Endodermal cell (in vitro differentiated cells): Measurements from ENCODE around the gene CIAO1. TPM values are rescaled to one million over a fixed set of nuclear protein-coding genes. Genes with fewer than 3 reads are reported as not detected.

Source experiments
- DNase-seq: peaks from one replicate; pipeline ENCODE4 v3.0.0-alpha.2; 2017
- H3K27ac ChIP-seq: 2 replicates; pipeline ENCODE4 v1.5.1; 2013; ENCODE audit warnings: mild to moderate bottlenecking, low read depth, low read length, moderate library complexity
- H3K27me3 ChIP-seq: 2 replicates; pipeline ENCODE4 v1.6.1; 2013; ENCODE audit warnings: mild to moderate bottlenecking, low read length, moderate library complexity; ENCODE audit not compliant: insufficient read depth, control insufficient read depth, poor library complexity, severe bottlenecking
- H3K36me3 ChIP-seq: 2 replicates; pipeline ENCODE4 v1.7.0; 2013; ENCODE audit warnings: mild to moderate bottlenecking, low read length, moderate library complexity; ENCODE audit not compliant: control insufficient read depth, insufficient read depth
- H3K4me1 ChIP-seq: one replicate; pipeline ENCODE4 v1.7.0; 2013; ENCODE audit warnings: low read length; ENCODE audit not compliant: control insufficient read depth, insufficient read depth
- H3K4me3 ChIP-seq: 2 replicates; pipeline ENCODE4 v1.5.1; 2013; ENCODE audit warnings: mild to moderate bottlenecking, low read length, moderate library complexity
- H3K9ac ChIP-seq: 2 replicates; pipeline ENCODE4 v1.6.1; 2013; ENCODE audit warnings: mild to moderate bottlenecking, low read length, moderate library complexity; ENCODE audit not compliant: poor library complexity, severe bottlenecking; ENCODE audit errors: extremely low read depth
- H3K9me3 ChIP-seq: 2 replicates; pipeline ENCODE4 v1.6.1; 2013; ENCODE audit warnings: mild to moderate bottlenecking, low read length, moderate library complexity; ENCODE audit not compliant: control insufficient read depth
- H3K27ac Mint-ChIP-seq: 2 replicates; pipeline ENCODE4 v1.8.0; 2020; ENCODE audit warnings: mixed read lengths
- H3K27me3 Mint-ChIP-seq: 2 replicates; pipeline ENCODE4 v1.8.0; 2021; ENCODE audit warnings: mild to moderate bottlenecking, mixed read lengths; ENCODE audit not compliant: insufficient read depth
- H3K36me3 Mint-ChIP-seq: 2 replicates; pipeline ENCODE4 v1.8.0; 2020; ENCODE audit warnings: low read depth, mixed read lengths
- H3K4me1 Mint-ChIP-seq: 2 replicates; pipeline ENCODE4 v1.8.0; 2020; ENCODE audit warnings: mixed read lengths
- H3K4me3 Mint-ChIP-seq: 2 replicates; pipeline ENCODE4 v1.8.0; 2020; ENCODE audit warnings: mild to moderate bottlenecking, moderate library complexity, mixed read lengths
- H3K9me3 Mint-ChIP-seq: 2 replicates; pipeline ENCODE4 v1.8.0; 2020; ENCODE audit warnings: mild to moderate bottlenecking, mixed read lengths
- CTCF ChIP-seq: fragments of 200-600 bp; sonication (generic); conservative IDR thresholded peaks from 2 replicates; pipeline ENCODE4 v1.5.0; 2021; ENCODE audit warnings: antibody characterized with exemption, mild to moderate bottlenecking
- WGBS, 2 experiments: methylation state at CpG; one replicate each; pipeline versions ENCODE4 v1.1.5 to v1.1.7; 2013; ENCODE audit warnings: missing lambda C conversion rate in 2 of 2, mixed read lengths in 1 of 2; ENCODE audit not compliant: insufficient coverage in 1 of 2, insufficient read length in 1 of 2; 5-methylcytosine and 5-hydroxymethylcytosine counted together
- total RNA-seq, 2 donors: library from RNA; stranded (reverse); fragmentation: NEBNext Ultra II Directional in 1 of 2; extraction: Animal tissue kit (Norgen Biotek cat#: 25700) in 1 of 2; gene quantifications; 2 replicates in 1 of 2; 3 replicates in 1 of 2; pipeline ENCODE4 v1.2.1, GENCODE V29; 2021

CIAO1 gene
- total RNA-seq, 2 donors from 2014 or later, result 65.4 to 66.2 TPM

GRCh38 chr2:96251721-96252292 lies 14.2 kb upstream of the CIAO1 start:
- no peak overlapping the region for H3K9ac ChIP-seq
- Mint-ChIP-seq H3K4me1 (no peaks in the 10 kb centered on the region), H3K36me3 (peaks cover 32% of the 10 kb centered on the region)

GRCh38 chr2:96252526-96252925 lies 13.5 kb upstream of the CIAO1 start:
- Histone ChIP-seq H3K27me3 (no peaks in the 10 kb centered on the region), H3K27ac (no peak overlapping the region), H3K9ac (no peak overlapping the region), H3K9me3 (no peaks in the 10 kb centered on the region), H3K36me3 (peaks cover 34% of the 10 kb centered on the region), H3K4me3 (no peak overlapping the region), H3K4me1 (no peaks in the 10 kb centered on the region)
- Mint-ChIP-seq H3K9me3 (no peaks in the 10 kb centered on the region), H3K4me3 (no peak overlapping the region), H3K27ac (peak overlapping the region; percentile 27), H3K4me1 (no peaks in the 10 kb centered on the region), H3K36me3 (peaks cover 35% of the 10 kb centered on the region), H3K27me3 (no peaks in the 10 kb centered on the region)
- TF ChIP-seq CTCF, result no peak
- DNase-seq, result no peak
- 70 to 96% methylated on average over 3 to 8 of the region's 8 CpGs for WGBS, 2 experiments

More at GRCh38 chr2:96251721-96252292, 14.2 kb upstream of the CIAO1 start:
- Histone ChIP-seq H3K9me3 (no peaks in the 10 kb centered on the region), H3K36me3 (peaks cover 34% of the 10 kb centered on the region), H3K4me3 (no peak overlapping the region), H3K27me3 (no peaks in the 10 kb centered on the region), H3K27ac (no peak overlapping the region), H3K4me1 (no peaks in the 10 kb centered on the region)
- WGBS, 2 experiments, result 92 to 97% methylated on average over 5 to 6 of the region's 6 CpGs
- DNase-seq, result peak; percentile 75
- H3K27me3 Mint-ChIP-seq, result no peaks in the 10 kb centered on the region
- H3K27ac Mint-ChIP-seq, result peak overlapping the region; percentile 16
- H3K4me3 Mint-ChIP-seq, result no peak overlapping the region
- H3K9me3 Mint-ChIP-seq, result no peaks in the 10 kb centered on the region
- TF ChIP-seq CTCF, result no peak

DNA sequence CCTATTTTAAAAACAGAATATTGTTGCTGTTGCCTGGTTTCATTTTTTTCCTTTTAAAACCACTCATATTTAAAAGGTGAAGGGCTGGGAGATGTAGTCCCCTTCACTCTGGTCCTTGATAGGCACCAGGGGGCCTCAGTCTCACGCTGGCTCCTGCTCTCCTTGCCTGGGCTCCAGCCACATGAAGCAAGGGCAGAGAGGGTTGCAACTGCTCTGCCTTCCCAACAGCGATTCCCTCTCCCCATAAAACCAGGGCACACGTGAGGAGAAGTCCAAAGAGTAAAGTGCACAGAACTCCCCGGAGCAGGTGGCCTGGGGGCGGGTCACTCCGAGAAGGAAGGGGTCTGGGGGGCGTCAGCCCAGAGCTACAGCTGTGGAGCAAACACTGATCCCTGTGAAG lies 13.0 kb upstream of the CIAO1 start:
- no peaks in the 10 kb centered on the region for H3K27me3 ChIP-seq
- H3K9ac ChIP-seq, result no peak overlapping the region
- no peaks in the 10 kb centered on the region for H3K9me3 ChIP-seq
- no peak overlapping the region for H3K27ac Mint-ChIP-seq
- H3K4me3 Mint-ChIP-seq, result no peak overlapping the region
- no peaks in the 10 kb centered on the region for H3K4me1 Mint-ChIP-seq
- H3K4me1 ChIP-seq, result no peaks in the 10 kb centered on the region
- H3K36me3 Mint-ChIP-seq, result peaks cover 37% of the 10 kb centered on the region
- H3K4me3 ChIP-seq, result no peak overlapping the region
- peaks cover 35% of the 10 kb centered on the region for H3K36me3 ChIP-seq
- H3K27ac ChIP-seq, result no peak overlapping the region
- DNase-seq, result no peak
- 92 to 93% methylated on average over 4 to 7 of the region's 7 CpGs for WGBS, 2 experiments
- no peaks in the 10 kb centered on the region for H3K27me3 Mint-ChIP-seq
- H3K9me3 Mint-ChIP-seq, result no peaks in the 10 kb centered on the region
- TF ChIP-seq CTCF, result no peak
